GM12873 (cell line): ENCODE measurements around the gene AFAP1L2.

Experiments used
- TF ChIP-seq, protein P1 (sequence below): IDR thresholded peaks from 2 replicates; pipeline ENCODE4 v1.5.1; 2012; ENCODE audit warnings: low read depth, mild to moderate bottlenecking, moderate library complexity, low read length, control low read depth; ENCODE audit not compliant: insufficient read depth; ENCODE audit errors: missing control alignments

Gene AFAP1L2

DNA sequence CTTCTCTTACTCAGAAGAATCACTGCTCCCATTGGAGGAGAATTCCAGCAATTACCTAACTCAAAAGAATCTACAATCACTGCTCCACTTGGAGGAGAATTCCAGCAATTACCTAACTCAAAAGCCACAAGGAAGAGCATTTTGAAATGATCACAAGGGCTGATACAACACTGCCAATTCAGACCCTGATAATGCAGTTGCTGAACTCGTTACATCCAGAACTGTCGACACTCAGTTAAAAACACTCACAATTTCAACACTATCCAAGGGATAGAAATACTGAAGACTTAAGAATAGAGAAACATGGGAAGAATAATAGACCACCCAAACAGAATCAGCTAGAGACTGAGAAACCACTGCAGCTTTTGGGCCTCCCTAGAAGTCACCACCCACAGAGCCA is 27.8 kb downstream of the AFAP1L2 start:
- TF ChIP-seq, protein P1, sequence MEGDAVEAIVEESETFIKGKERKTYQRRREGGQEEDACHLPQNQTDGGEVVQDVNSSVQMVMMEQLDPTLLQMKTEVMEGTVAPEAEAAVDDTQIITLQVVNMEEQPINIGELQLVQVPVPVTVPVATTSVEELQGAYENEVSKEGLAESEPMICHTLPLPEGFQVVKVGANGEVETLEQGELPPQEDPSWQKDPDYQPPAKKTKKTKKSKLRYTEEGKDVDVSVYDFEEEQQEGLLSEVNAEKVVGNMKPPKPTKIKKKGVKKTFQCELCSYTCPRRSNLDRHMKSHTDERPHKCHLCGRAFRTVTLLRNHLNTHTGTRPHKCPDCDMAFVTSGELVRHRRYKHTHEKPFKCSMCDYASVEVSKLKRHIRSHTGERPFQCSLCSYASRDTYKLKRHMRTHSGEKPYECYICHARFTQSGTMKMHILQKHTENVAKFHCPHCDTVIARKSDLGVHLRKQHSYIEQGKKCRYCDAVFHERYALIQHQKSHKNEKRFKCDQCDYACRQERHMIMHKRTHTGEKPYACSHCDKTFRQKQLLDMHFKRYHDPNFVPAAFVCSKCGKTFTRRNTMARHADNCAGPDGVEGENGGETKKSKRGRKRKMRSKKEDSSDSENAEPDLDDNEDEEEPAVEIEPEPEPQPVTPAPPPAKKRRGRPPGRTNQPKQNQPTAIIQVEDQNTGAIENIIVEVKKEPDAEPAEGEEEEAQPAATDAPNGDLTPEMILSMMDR, result no peak

DNA sequence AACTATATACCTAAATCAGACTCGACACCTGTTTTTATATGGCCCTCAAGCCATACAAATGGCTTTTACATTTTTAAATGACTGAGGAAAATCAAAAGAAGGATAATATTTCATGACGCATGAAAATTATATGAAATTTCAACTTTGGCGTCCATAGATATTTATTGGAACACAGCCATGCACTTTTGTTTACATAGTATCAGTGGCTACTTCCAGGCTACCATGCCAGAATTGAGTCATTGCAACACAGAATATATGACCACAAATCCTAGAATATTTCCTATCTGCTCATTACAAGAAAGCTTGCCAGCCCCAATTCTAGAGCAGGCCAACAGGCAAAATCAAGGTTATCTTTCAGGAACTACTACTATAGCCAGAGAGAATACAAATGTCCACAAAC is 29.3 kb downstream of the AFAP1L2 start:
- TF ChIP-seq, protein P1, result no peak

DNA sequence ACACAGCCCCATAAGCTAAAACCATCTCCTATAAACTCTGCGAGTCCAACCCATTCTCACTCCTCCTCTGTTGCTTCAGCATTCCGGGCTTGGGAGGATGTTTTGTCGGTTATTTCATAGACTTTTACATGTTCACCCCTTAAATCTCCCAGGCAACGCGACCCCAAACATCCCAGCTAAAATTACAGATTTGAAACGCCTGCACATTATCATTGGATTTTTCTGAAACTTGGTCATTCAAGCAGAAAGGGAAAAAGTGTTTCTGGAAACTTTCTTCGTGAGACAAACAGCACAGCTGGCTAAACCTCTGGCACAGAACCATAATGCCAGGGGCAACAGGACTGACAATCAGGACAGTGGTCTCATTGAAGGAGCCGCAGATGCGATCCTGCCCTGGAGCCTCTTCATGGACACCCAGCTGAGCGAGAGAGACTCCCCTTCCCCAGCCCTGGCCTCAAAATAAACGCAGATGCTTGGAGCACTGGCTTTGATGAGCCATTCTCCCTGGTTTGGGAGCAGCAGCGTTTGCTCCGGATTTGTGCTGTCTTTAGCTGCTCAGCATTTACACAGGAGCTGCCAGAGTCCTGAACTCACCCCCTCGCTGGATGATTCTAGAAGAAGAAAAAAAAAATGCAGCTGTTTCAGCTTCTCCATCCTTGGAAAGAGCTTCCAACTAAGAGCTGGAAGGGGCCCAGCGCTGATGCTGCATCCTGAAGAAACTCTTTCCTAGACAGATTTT is 30.1 kb downstream of the AFAP1L2 start:
- TF ChIP-seq, protein P1, result no peak

DNA sequence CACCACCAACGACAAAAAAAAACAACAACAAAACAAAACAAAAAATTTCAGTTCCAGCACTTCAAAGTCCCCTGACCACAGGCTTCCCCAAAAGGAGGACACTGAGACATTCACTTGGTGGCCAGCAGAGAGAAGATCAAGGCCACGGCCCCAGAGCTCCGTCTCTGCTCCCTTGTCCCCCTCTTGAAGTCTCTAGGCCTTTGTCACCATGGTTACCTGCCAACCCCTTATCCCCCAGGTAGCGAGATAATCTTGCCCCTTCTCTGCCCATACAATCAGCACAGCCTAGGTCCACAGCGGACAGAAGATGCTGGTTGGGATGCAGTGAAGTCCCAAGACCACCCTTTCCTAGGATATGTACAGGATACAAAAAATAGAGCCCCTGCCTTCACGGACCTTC is 30.7 kb downstream of the AFAP1L2 start:
- TF ChIP-seq, protein P1, result no peak

DNA sequence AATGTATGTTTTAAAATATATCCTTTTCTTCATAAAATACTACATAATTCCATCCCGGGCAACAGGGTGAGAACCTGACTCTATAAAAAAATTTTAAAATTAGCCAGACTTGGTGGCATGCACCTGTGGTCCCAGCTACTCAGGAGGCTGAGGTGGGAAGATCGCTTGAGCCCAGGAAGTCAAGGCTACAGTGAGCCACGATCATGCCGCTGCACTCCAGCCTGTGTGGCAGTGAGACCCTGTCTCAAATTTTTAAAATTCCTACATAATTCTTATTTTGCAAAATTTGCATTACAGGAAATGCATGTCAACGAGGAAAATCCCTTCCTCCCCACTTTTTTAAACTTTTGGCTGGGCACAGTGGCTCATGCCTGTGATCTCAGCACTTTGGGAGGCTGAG is 31.3 kb downstream of the AFAP1L2 start:
- TF ChIP-seq, protein P1, result no peak

DNA sequence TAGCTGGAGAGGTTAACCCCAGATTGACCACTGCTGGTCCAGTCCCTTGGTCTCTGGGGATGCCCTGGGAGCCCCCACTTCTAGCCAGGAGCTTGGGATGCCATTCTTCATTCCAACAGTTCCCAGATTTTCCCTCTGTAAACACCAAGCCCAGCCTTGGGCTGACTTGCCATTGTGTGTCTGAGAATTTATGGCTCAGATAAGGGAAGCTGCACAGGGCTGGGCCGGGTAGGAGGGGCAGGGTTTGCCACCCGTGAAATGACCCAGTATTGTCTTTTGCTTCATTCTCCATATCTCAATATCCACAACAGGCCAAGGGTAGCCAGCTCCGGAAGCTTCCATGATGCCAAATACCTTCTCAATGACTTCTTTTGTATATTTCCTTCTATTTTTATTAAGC is 32.1 kb downstream of the AFAP1L2 start:
- TF ChIP-seq, protein P1, result no peak

DNA sequence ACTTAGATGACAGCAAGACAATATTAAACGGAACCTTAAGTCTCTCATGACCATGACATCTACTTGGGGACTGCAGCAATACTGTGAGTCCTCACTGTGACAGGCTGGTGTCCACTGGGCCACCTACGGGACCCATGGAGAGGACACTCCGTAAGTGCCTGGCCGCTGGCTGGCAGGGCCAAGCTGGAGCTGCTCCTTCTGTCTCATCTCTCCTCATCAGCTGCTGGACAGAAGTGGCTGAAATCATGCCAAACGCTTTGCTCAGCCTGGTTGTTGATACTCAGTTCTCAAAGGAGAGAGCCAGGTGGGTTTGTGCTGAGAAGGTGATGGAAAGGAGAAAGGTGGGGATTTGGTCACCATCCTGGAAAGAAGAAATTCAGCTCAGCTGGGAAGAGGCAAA is 33.3 kb downstream of the AFAP1L2 start:
- TF ChIP-seq, protein P1, result no peak
